ENCODE measurements around the gene DNAJB5. TPM values are rescaled to one million over a fixed set of nuclear protein-coding genes. Genes with fewer than 3 reads are reported as not detected.

DNAJB5 gene
- total RNA-seq, 1 donor from 2014 or later = 15.4 TPM

GRCh38 chr9:34976441-34976840 is 13.1 kb upstream of the DNAJB5 start:
- Mint-ChIP-seq H3K27ac (no peak overlapping the region), H3K4me3 (ENCODE audit: low read depth) (no peak overlapping the region), H3K27me3 (peaks cover 24% of the 10 kb centered on the region), H3K9me3 (ENCODE audit: low read depth) (no peaks in the 10 kb centered on the region), H3K4me1 (ENCODE audit: low read depth) (peaks cover 1% of the 10 kb centered on the region), H3K36me3 (ENCODE audit: insufficient read depth) (no peaks in the 10 kb centered on the region)
- no peak for TF ChIP-seq CTCF (IDR thresholded peaks at IDR 0.05; ENCODE audit: unreplicated experiment)
- DNase-seq (ENCODE audit: low spot score, unreplicated experiment) = no peak

DNA sequence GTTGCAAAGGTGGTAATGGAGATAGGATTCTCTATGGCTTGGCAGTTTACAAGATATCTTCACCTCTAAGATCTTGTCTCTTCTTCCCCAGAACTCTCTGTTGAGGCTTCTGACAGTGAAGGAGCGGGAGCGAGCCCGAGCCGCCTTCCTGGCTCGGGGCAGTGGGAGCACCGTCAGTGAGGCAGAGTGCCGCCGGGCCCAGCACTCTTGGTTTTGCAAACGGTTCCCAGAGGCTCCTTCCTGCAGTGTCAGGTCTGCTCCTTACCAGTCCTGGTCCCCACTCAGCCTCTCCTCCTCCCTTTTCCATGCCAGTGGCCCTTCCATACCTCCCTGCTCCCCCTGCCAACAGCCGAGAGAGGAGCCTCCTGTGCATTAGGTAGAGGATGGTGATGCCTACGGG is 12.6 kb upstream of the DNAJB5 start:
- no peaks in the 10 kb centered on the region for H3K9me3 Mint-ChIP-seq (ENCODE audit: low read depth)
- H3K4me1 Mint-ChIP-seq (ENCODE audit: low read depth) = peaks cover 1% of the 10 kb centered on the region
- no peak for TF ChIP-seq CTCF (IDR thresholded peaks at IDR 0.05; ENCODE audit: unreplicated experiment)
- DNase-seq (ENCODE audit: low spot score, unreplicated experiment) = no peak
- H3K4me3 Mint-ChIP-seq (ENCODE audit: low read depth) = no peak overlapping the region
- peaks cover 21% of the 10 kb centered on the region for H3K27me3 Mint-ChIP-seq
- H3K27ac Mint-ChIP-seq = no peak overlapping the region
- H3K36me3 Mint-ChIP-seq (ENCODE audit: insufficient read depth) = no peaks in the 10 kb centered on the region

- Mint-ChIP-seq H3K36me3 (ENCODE audit: insufficient read depth) (no peaks in the 10 kb centered on the region), H3K4me1 (ENCODE audit: low read depth) (no peaks in the 10 kb centered on the region), H3K27me3 (peaks cover 13% of the 10 kb centered on the region), H3K27ac (no peak overlapping the region), H3K4me3 (ENCODE audit: low read depth) (no peak overlapping the region), H3K9me3 (ENCODE audit: low read depth) (no peaks in the 10 kb centered on the region)
- TF ChIP-seq CTCF (IDR thresholded peaks at IDR 0.05; ENCODE audit: unreplicated experiment) = no peak
- no peak for DNase-seq (ENCODE audit: low spot score, unreplicated experiment)
Measured at GRCh38 chr9:34980181-34980761, 9.3 kb upstream of the DNAJB5 start.

DNA sequence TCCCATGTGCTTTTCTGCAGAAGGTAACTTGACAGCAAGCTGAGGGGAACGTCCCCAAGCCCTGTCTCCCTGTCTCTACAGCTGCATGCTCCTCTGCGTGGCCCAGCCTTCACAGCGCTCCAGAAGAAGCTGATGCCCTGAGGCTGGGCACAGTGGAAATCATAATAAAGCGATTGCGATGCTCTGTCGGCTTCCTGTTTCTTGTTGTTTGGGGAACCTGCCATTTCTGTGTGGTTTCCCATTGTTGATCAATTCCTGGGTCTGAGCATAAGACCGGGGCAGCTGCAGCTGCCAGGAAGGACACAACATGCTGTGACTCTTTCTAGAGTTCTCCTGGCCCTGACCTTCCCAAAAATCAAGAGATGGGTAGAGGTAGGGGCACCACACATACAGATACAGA is 7.2 kb upstream of the DNAJB5 start:
- H3K27me3 Mint-ChIP-seq = peaks cover 20% of the 10 kb centered on the region
- H3K27ac Mint-ChIP-seq = no peak overlapping the region
- no peaks in the 10 kb centered on the region for H3K36me3 Mint-ChIP-seq (ENCODE audit: insufficient read depth)
- no peak overlapping the region for H3K4me3 Mint-ChIP-seq (ENCODE audit: low read depth)
- TF ChIP-seq CTCF (IDR thresholded peaks at IDR 0.05; ENCODE audit: unreplicated experiment) = no peak
- no peaks in the 10 kb centered on the region for H3K4me1 Mint-ChIP-seq (ENCODE audit: low read depth)
- DNase-seq (ENCODE audit: low spot score, unreplicated experiment) = no peak
- H3K9me3 Mint-ChIP-seq (ENCODE audit: low read depth) = no peaks in the 10 kb centered on the region

GRCh38 chr9:34983209-34983608 is 6.3 kb upstream of the DNAJB5 start:
- no peak overlapping the region for H3K4me3 Mint-ChIP-seq (ENCODE audit: low read depth)
- no peaks in the 10 kb centered on the region for H3K9me3 Mint-ChIP-seq (ENCODE audit: low read depth)
- H3K36me3 Mint-ChIP-seq (ENCODE audit: insufficient read depth) = no peaks in the 10 kb centered on the region
- H3K4me1 Mint-ChIP-seq (ENCODE audit: low read depth) = no peaks in the 10 kb centered on the region
- peaks cover 18% of the 10 kb centered on the region for H3K27me3 Mint-ChIP-seq
- no peak for DNase-seq (ENCODE audit: low spot score, unreplicated experiment)
- TF ChIP-seq CTCF (IDR thresholded peaks at IDR 0.05; ENCODE audit: unreplicated experiment) = no peak
- H3K27ac Mint-ChIP-seq = no peak overlapping the region
